Tibial artery (tissue), 4 donors: ENCODE results near the gene CAPN11.
"Not testable (repeated sequence)": the region's sequence is repeated elsewhere in the genome, so short reads cannot be mapped to it uniquely, and the experiment has no call there.

ENCODE experiments used
- DNase-seq, 2 donors: peaks; one replicate each; pipeline ENCODE4 v3.0.0-alpha.2; 2019
- H3K27ac ChIP-seq, 2 donors: fragments of 200-600 bp; sonication (generic) in 1 of 2; 1 replicate in 1 of 2; 2 replicates in 1 of 2; pipeline ENCODE4 v1.5.1; 2018 to 2019; ENCODE audit warnings: mild to moderate bottlenecking in 1 of 2
- H3K27me3 ChIP-seq, 2 donors: fragments of 200-600 bp; sonication (generic) in 1 of 2; one replicate each; pipeline versions ENCODE4 v1.5.1 to v1.6.0; 2016 to 2019
- H3K36me3 ChIP-seq, 3 donors: fragments of 200-600 bp; sonication (generic) in 2 of 3; one replicate each; pipeline ENCODE4 v1.5.1; 2016 to 2019; ENCODE audit warnings: mild to moderate bottlenecking in 2 of 3
- H3K4me1 ChIP-seq, 4 donors: fragments of 200-600 bp; sonication (generic) in 2 of 4; 1 replicate in 3 of 4; 2 replicates in 1 of 4; pipeline ENCODE4 v1.5.1; 2016 to 2019
- H3K4me3 ChIP-seq, 2 donors: fragments of 200-600 bp; sonication (generic) in 1 of 2; 1 replicate in 1 of 2; 2 replicates in 1 of 2; pipeline ENCODE4 v1.5.1; 2018 to 2019; ENCODE audit warnings: mild to moderate bottlenecking in 2 of 2
- H3K9me3 ChIP-seq, 3 donors: fragments of 200-600 bp; sonication (generic) in 1 of 3; one replicate each; pipeline ENCODE4 v1.5.1; 2016 to 2019
- CTCF ChIP-seq, 2 experiments: fragments of 200-600 bp in 1 of 2; fragments of 450-650 bp in 1 of 2; IDR thresholded peaks; one replicate each; pipeline ENCODE4 v1.5.1; 2017 to 2019; ENCODE audit warnings: antibody characterized with exemption in 2 of 2, mild to moderate bottlenecking in 1 of 2, moderate library complexity in 1 of 2
- intact Hi-C: fragments of 100-400 bp; cut with DNase I; formaldehyde crosslinking; loops from one replicate; pipeline ENCODE4 v1.15.0; 2023; ENCODE audit warnings: low total_unique reads

The CAPN11 gene

DNA sequence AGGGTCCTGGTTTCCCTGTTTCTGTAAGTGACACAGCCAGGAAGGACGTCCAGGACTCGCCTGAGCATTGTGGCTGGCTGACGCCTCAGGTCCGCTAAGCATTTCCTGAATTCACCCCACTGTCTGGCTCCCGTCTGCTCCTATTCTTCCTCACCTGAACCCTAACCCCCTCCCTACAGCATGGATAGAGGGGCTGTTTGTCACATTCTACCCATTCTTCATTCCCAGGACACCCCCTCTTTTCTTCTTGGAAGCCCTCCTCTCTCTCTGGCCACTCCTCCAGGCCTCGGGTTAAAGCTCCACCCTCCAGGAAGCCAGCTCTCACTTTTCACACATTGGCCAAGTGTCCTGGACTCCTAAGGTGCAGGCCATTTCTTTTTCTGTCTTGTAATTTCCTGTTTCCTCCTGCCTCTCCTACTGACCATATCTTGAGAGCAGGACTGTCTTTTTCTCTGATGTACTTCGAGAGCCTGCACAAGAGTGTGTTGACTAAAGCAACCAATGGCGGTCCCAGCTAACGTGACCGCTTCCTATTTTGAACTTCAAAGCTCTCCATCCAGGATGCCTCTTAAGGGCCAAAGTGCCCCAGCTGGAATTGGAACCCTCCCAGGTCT lies 33.9 kb downstream of the CAPN11 start:
- Histone ChIP-seq H3K4me3 (no peak overlapping the region), H3K27me3 (no peaks in the 10 kb centered on the region), H3K9me3 (no peaks in the 10 kb centered on the region), H3K36me3 (no peaks in the 10 kb centered on the region), H3K27ac (no peak overlapping the region), H3K4me1 (no peaks in the 10 kb centered on the region)
- DNase-seq: no peak
- TF ChIP-seq CTCF (IDR thresholded peaks at IDR 0.05): no peak
- intact Hi-C loops: no loop called here

DNA sequence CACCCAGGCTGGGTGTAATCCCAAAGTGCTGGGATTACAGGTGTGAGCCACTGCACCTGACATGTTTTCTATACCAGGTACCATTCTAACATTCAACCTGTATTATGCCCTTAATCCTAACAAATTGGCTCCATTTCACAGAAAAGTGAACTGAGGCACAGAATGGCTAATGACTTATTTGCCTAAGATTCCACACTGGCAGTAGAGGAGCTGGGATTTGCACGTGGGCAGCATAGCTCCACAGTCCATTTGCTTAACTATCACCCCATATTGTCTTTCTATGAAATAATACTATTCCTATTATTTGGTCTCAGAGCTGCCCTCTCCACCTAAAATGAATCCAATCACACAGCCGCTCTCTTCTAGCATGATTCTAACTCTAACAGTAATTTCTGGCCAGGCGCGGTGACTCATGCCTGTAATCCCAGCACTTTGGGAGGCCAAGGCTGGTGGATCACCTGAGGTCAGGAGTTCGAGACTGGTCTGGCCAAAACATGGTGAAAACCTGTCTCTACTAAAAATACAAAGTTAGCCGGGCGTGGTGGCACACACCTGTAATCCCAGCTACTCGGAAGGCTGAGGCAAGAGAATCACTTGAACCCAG lies 34.8 kb downstream of the CAPN11 start:
- intact Hi-C loops: no loop called here
- H3K9me3 ChIP-seq: no peaks in the 10 kb centered on the region
- no peak overlapping the region for H3K4me3 ChIP-seq
- no peaks in the 10 kb centered on the region for H3K4me1 ChIP-seq
- H3K27me3 ChIP-seq: no peaks in the 10 kb centered on the region
- no peak for DNase-seq
- H3K27ac ChIP-seq: no peak overlapping the region
- H3K36me3 ChIP-seq: no peaks in the 10 kb centered on the region
- TF ChIP-seq CTCF (IDR thresholded peaks at IDR 0.05): no peak

GRCh38 chr6:44194326-44194725 lies 35.7 kb downstream of the CAPN11 start:
- Histone ChIP-seq H3K27me3 (no peaks in the 10 kb centered on the region), H3K27ac (no peak overlapping the region), H3K9me3 (no peaks in the 10 kb centered on the region), H3K4me3 (no peak overlapping the region), H3K36me3 (no peaks in the 10 kb centered on the region), H3K4me1 (peaks cover 0 to 3% (median 0%) of the 10 kb centered on the region in 4 donors)
- TF ChIP-seq CTCF (IDR thresholded peaks at IDR 0.05): no peak
- intact Hi-C loops: no loop called here
- no peak for DNase-seq

GRCh38 chr6:44196351-44196750 lies 37.7 kb downstream of the CAPN11 start:
- DNase-seq, H3K36me3 ChIP-seq, intact Hi-C loops, H3K27ac ChIP-seq, H3K4me3 ChIP-seq, H3K4me1 ChIP-seq, H3K9me3 ChIP-seq, H3K27me3 ChIP-seq: not testable (repeated sequence)

- intact Hi-C loops: no loop called here
- no peaks in the 10 kb centered on the region for H3K36me3 ChIP-seq
- H3K4me1 ChIP-seq: peaks cover 0 to 3% (median 0%) of the 10 kb centered on the region in 4 donors
- no peak for DNase-seq
- TF ChIP-seq CTCF (IDR thresholded peaks at IDR 0.05): no peak
- H3K4me3 ChIP-seq: no peak overlapping the region
- no peaks in the 10 kb centered on the region for H3K9me3 ChIP-seq
- H3K27me3 ChIP-seq: no peaks in the 10 kb centered on the region
- peak overlapping the region in 1 of 2 donors; percentile 61 for H3K27ac ChIP-seq
These were observed 40.1 kb downstream of the CAPN11 start for GRCh38 chr6:44198684-44199083.

DNA sequence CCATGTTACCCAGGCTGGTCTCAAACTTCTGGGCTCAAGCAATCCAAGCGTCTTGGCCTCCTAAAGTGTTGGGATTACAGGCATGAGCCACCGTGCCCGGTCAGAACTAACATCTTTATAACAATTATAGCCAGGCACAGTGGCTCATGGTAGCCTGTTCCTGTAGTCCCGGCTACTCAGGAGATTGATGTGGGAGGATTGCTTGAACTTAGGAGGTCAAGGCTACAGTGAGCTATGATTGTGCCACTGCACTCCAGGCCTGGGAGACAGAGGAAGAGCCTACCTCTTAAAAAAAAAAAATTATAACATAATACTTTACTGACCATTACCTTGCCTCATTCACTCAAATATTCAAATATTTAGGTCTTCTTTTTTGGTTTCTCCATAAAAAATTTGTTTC lies 41.3 kb downstream of the CAPN11 start:
- Histone ChIP-seq H3K27me3 (no peaks in the 10 kb centered on the region), H3K36me3 (no peaks in the 10 kb centered on the region), H3K9me3 (no peaks in the 10 kb centered on the region), H3K27ac (peak overlapping the region in 1 of 2 donors; percentile 61), H3K4me3 (no peak overlapping the region), H3K4me1 (peaks cover 0 to 3% (median 0%) of the 10 kb centered on the region in 4 donors)
- intact Hi-C loops: no loop called here
- DNase-seq: no peak
- TF ChIP-seq CTCF (IDR thresholded peaks at IDR 0.05): no peak
